ENCODE measurements around the gene KRT4. TPM values are rescaled to one million over a fixed set of nuclear protein-coding genes. Genes with fewer than 3 reads are reported as not detected.
"Not testable (repeated sequence)": the region's sequence is repeated elsewhere in the genome, so short reads cannot be mapped to it uniquely, and the experiment has no call there.

KRT4 gene
- total RNA-seq, 2 experiments from 2014 or later: not detected

DNA sequence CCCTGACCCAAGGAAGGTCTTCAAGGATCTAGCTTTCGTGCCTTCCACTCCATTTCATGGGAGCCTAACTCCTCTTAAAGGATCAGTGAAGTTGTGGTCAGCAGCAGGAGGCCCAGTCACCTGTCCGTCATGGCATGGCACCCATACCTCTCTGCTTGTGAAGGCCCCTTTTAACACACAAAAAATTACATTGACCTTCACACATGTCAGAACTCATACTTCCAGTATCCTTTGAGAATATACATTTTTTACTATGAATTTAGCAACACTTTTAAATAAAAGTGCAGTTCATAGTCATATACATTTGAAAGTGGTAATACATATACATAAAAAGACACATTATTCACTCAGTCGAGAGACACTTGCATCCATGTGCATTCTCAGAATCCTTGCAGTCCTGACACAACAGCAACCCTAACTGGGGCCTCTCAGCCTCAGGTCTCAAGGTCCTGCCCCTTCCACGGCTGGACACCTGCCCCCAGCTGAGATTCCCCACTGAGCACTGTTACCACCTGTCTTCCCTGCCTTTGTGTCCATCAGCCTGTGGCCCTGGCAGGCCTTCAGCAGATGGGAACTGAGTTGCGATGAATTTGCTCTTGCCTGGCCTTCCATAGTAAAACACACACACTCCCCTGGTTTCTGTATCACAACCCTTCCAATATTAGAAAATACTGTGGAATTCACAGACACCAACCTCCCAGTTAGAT is 14.3 kb downstream of the KRT4 start:
- ATAC-seq (no peak), DNase-seq (no peak)
- CTCF ChIA-PET: interaction anchor here (0.7 to 0.8 kb wide), 2 partner anchors 80 to 427 kb away, joined by 3 read pairs; no protein-coding TSS in a partner anchor
- Mint-ChIP-seq H3K4me1 (ENCODE audit: low read depth) (peaks cover 2% of the 10 kb centered on the region), H3K4me3 (no peak overlapping the region), H3K27me3 (ENCODE audit: low read depth) (peaks cover 10% of the 10 kb centered on the region), H3K9me3 (ENCODE audit: insufficient read depth) (no peaks in the 10 kb centered on the region), H3K36me3 (ENCODE audit: low read depth) (no peaks in the 10 kb centered on the region), H3K27ac (no peak overlapping the region)
- POLR2A ChIA-PET: no interaction called here

DNA sequence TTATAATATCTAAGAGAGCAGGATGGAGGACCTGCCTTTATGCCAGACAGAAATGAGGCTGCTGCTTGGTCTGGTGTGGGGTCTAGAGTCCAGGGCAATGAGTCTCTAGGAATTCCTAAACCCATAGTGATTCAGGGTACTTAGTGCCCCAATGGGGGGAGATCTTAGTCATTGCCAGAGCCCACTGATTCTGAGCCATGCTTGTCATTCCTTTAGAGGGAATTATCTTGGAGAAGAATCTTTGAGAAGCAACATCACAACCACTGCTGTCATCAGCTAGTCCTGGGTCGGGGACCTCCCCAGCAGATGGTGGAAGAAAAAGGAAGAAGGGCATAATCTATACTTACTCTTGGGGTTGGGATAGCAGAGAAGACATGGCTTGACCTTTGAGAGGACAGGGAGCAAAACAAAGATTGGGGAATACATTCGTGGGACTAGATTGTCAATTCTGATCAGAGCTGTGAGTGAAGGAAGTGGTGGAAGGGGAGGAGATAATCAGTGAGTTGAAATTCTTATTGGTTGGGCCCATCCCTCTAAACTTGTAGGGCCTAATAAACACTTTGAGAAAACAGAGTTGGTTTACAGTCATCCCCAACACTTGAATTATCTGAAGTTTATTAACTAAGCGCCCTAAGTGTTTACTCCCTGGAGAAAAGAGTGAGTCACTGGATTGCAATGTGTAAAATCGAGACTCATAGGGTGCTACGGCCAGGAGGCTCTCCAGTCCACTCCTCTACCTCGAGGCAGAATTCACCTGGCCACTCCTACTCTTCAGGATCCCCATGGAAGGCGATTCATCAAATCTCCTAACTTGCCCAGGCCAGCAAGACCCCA is 15.0 kb downstream of the KRT4 start:
- H3K36me3 Mint-ChIP-seq (ENCODE audit: low read depth): no peaks in the 10 kb centered on the region
- no peak for DNase-seq
- no peak overlapping the region for H3K27ac Mint-ChIP-seq
- H3K4me3 Mint-ChIP-seq: no peak overlapping the region
- ChIA-PET POLR2A (no interaction called here), CTCF (no interaction called here)
- H3K9me3 Mint-ChIP-seq (ENCODE audit: insufficient read depth): no peaks in the 10 kb centered on the region
- peaks cover 9% of the 10 kb centered on the region for H3K4me1 Mint-ChIP-seq (ENCODE audit: low read depth)
- no peak for ATAC-seq
- peaks cover 10% of the 10 kb centered on the region for H3K27me3 Mint-ChIP-seq (ENCODE audit: low read depth)

DNA sequence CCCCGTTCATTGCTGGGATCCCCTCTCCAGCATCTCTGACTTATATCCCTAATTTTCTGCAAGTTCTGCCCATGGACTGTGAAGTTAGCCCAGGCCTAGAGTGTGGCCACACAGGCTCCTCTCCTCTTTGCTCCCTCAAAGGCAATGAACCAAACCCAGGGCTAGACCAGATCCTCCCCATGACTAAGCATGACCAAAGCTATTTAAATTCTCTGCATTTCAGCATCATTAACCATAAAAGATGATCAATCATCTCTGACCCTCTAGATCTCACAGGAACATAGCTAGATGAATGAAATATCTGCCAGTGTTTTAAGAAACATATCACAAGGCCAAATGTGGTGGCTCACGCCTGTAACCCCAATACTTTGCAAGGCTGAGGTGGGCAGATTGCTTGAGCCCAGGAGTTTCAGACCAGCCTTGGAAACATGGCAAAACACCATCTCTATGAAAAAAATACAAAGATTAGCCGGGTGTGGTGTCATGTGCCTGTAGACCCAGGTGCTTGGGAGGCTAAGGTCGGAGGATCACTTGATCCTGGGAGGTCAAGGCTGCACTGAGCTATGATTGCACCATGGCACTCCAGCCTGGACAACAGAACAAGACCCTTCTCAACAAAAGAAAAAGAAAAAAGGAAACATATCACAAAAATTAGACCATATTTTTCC is 15.8 kb downstream of the KRT4 start:
- peaks cover 11% of the 10 kb centered on the region for H3K4me1 Mint-ChIP-seq (ENCODE audit: low read depth)
- H3K36me3 Mint-ChIP-seq (ENCODE audit: low read depth): no peaks in the 10 kb centered on the region
- H3K4me3 Mint-ChIP-seq: no peak overlapping the region
- H3K27ac Mint-ChIP-seq: no peak overlapping the region
- ATAC-seq (no peak), DNase-seq (no peak)
- ChIA-PET CTCF (interaction anchor here (2.3 kb wide), 1 partner anchor 87 kb away, joined by 8 read pairs; no protein-coding TSS in a partner anchor), POLR2A (no interaction called here)
- no peaks in the 10 kb centered on the region for H3K9me3 Mint-ChIP-seq (ENCODE audit: insufficient read depth)
- H3K27me3 Mint-ChIP-seq (ENCODE audit: low read depth): peaks cover 11% of the 10 kb centered on the region

DNA sequence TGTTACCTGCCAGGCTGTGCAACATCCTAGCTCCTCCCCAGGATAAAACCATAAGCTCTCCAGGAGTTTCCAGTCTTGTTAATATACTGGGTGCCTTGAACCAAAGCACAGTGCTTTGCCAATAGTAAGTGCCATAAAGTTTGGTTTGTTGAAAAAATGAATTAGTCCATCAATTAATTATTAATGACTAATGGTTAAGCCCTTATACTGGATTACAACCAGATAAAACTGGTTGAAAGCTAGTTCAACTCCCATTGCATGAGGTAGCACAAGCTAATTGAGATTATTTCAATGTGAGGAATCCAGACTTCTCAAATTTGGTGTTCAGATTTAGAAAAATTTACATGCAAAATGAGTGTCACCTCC is 16.4 kb downstream of the KRT4 start:
- Mint-ChIP-seq H3K4me3 (no peak overlapping the region), H3K4me1 (ENCODE audit: low read depth) (peaks cover 11% of the 10 kb centered on the region), H3K27ac (no peak overlapping the region), H3K36me3 (ENCODE audit: low read depth) (no peaks in the 10 kb centered on the region), H3K9me3 (ENCODE audit: insufficient read depth) (no peaks in the 10 kb centered on the region), H3K27me3 (ENCODE audit: low read depth) (peaks cover 8% of the 10 kb centered on the region)
- ChIA-PET POLR2A (no interaction called here), CTCF (interaction anchor here (2.3 kb wide), 1 partner anchor 87 kb away, joined by 8 read pairs; no protein-coding TSS in a partner anchor)
- ATAC-seq (no peak), DNase-seq (no peak)

DNA sequence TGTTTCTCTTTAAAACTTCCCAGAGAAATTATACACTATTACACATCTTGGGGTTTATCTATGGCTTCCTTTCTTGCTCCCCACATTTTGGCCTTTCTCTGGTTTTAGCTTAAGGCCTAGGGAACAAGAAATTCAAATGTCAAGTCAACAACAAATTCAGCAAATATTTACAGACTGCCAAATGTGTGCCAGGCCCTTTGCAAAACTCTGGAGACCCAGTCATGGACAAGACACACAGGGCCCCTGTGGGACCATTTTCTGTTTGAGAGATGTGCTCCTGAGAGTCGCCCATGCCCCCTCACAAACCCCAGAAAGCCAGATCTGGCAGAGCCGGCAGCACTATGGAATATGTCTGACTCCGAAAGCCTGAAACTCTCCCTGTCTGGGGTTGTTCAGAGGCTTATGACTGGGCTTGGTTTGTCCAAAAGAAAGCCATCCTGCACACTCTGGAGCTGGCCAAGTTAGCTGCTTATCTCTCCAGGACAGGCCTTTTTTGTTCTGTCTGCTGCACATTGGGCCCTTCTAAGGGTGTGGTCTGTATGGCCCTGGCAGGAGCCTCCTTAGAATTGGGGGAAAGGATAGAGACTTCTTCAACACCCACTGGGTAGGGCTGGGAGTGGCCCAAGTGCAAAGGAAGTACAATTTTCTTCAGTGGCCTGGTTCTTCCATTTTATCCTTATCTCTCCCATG is 16.9 kb downstream of the KRT4 start:
- Mint-ChIP-seq H3K27me3 (ENCODE audit: low read depth) (peaks cover 8% of the 10 kb centered on the region), H3K36me3 (ENCODE audit: low read depth) (no peaks in the 10 kb centered on the region), H3K4me3 (no peak overlapping the region), H3K9me3 (ENCODE audit: insufficient read depth) (no peaks in the 10 kb centered on the region), H3K4me1 (ENCODE audit: low read depth) (peaks cover 11% of the 10 kb centered on the region), H3K27ac (no peak overlapping the region)
- ChIA-PET POLR2A (no interaction called here), CTCF (interaction anchor here (2.3 kb wide), 1 partner anchor 88 kb away, joined by 8 read pairs; no protein-coding TSS in a partner anchor)
- DNase-seq: no peak
- ATAC-seq: no peak

DNA sequence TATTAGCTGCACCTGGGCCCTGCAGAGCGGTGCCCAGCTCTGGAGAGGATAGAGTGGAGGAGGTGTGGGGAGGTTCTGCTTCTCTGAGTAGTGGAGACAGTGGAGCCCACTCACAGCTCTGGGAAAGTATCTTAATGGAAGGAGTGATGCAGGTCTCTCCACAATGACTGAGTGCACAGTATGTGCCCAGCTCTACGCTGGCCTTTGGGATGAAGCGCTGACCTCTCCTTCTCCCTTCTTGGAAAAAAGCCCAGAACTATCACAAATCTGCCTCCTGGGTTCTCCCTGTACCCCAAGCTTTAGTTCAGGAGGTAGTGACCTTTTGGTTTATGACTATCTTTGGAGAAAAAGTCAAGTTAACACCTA is 17.5 kb downstream of the KRT4 start:
- Mint-ChIP-seq H3K4me1 (ENCODE audit: low read depth) (peaks cover 11% of the 10 kb centered on the region), H3K36me3 (ENCODE audit: low read depth) (no peaks in the 10 kb centered on the region), H3K27me3 (ENCODE audit: low read depth) (peaks cover 12% of the 10 kb centered on the region), H3K4me3 (no peak overlapping the region), H3K27ac (no peak overlapping the region), H3K9me3 (ENCODE audit: insufficient read depth) (no peaks in the 10 kb centered on the region)
- DNase-seq (no peak), ATAC-seq (no peak)
- CTCF ChIA-PET: interaction anchor here (2.3 kb wide), 1 partner anchor 88 kb away, joined by 8 read pairs; no protein-coding TSS in a partner anchor
- POLR2A ChIA-PET: no interaction called here

DNA sequence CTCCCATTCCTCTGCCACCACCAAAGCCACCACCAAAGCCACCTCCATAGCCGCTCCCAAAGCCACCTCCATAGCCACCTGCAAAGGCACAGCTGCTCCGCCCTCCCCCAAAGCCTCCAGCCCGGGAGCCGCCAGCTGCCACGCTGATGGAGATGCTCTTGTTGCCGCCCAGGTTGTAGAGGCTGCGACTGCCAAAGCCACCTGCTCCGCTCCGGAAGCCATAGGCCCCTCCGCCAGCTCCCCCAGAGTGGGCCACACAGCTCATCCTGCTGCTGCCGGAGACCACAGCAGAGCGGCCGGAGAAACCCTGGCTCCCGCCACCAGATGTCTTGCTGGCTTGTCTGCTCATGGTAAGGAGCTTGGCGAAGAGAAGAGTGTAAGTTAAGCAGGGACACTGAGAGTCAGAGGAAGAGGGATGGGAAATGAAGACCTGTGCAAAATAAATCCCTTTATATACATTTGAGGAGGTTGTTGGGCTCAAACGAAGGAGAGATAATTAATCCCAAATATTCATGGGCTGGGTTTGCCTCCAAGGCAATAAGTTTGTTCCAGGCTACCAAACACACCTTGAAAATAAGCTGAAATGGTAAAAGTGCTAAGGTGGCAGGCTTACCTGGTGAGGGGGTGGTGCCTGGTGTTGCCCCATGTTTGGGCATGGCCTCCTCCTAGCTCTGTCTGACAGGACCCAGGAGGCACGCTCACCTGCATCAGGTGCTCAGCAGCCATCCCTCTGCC is 18.1 kb downstream of the KRT4 start, which contains the start of gene KRT3:
Gene KRT3, minus strand, starts transcription at position 424 of the 735 bp plus-strand sequence. Its CDS starts 75 bp downstream, at position 349.
- POLR2A ChIA-PET: no interaction called here
- Mint-ChIP-seq H3K9me3 (ENCODE audit: insufficient read depth) (no peaks in the 10 kb centered on the region), H3K27ac (no peak within 1 kb of the TSS), H3K4me3 (no peak within 1 kb of the TSS), H3K4me1 (ENCODE audit: low read depth) (peaks cover 11% of the 10 kb centered on the region), H3K27me3 (ENCODE audit: low read depth) (peaks cover 13% of the 10 kb centered on the region), H3K36me3 (ENCODE audit: low read depth) (no peaks in the 10 kb centered on the region)
- CTCF ChIA-PET: interaction anchor here (2.3 kb wide), 1 partner anchor 89 kb away, joined by 8 read pairs; no protein-coding TSS in a partner anchor
- ATAC-seq (no peak), DNase-seq (no peak)

DNA sequence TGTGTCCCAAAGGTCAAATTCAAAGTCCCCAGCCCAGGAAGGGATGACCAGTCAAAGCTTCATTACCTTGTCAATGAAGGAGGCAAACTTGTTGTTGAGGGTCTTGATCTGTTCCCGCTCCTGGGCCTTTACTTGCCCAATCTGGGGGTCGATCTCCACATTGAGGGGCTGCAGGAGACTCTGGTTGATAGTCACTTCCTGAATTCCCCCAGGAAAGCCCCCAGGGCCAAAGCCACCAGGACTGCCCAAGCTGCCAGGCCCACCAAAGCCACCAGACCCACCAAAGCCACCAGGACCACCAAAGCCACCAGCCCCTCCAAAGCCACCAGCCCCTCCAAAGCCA is 18.6 kb downstream of the KRT4 start:
- POLR2A ChIA-PET; ATAC-seq; CTCF ChIA-PET; H3K4me3 Mint-ChIP-seq; DNase-seq; H3K27ac Mint-ChIP-seq; H3K36me3 Mint-ChIP-seq (ENCODE audit: low read depth); H3K9me3 Mint-ChIP-seq (ENCODE audit: insufficient read depth): not testable (repeated sequence)
- H3K4me1 Mint-ChIP-seq (ENCODE audit: low read depth): peaks cover 15% of the 10 kb centered on the region
- H3K27me3 Mint-ChIP-seq (ENCODE audit: low read depth): peaks cover 19% of the 10 kb centered on the region

- H3K27me3 Mint-ChIP-seq (ENCODE audit: low read depth): peaks cover 25% of the 10 kb centered on the region
- ATAC-seq: no peak
- POLR2A ChIA-PET: interaction anchor here (0.6 kb wide), 1 partner anchor 141 kb away, joined by 5 read pairs; no protein-coding TSS in a partner anchor
Measured at GRCh38 chr12:52794479-52795331, 19.2 kb downstream of the KRT4 start.

DNA sequence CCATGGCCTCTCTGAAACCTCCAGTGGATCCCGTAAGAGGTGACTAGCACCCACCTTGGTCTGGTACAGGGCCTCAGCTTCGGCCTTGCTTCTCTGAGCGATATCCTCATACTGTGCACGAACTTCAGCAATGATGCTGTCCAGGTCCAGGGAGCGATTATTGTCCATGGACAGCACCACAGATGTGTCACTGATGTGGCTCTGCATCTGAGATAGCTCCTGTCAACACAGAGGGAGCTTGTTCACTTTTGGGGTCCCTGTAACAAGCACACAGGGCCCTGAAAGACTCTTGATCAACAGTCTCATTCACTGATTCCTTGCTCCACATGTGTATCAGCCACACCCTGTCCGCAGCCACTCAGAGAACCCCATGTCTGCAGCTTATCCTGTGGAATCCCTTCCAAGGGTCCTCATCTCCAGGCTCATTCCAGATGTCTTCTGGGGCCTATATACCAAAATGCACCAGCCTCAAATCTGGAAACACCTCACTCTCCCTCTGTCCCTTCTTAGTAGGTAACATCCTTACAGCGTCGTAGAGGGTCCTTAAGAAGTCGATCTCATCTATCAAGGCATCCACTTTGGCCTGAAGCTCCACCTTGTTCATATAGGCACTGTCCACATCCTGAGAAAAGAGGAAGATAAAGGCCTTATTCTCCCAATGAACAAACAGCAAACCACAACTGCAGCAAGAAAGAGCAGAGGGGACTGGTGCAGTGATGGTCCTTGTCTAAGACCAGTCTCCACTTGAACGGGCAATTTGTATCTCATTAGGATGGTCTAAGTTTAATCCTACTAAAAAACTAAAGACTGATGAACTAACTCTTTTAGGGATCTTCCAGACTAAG is 21.5 kb downstream of the KRT4 start:
- DNase-seq: no peak
- no peak for ATAC-seq
- no peaks in the 10 kb centered on the region for H3K36me3 Mint-ChIP-seq (ENCODE audit: low read depth)
- H3K9me3 Mint-ChIP-seq (ENCODE audit: insufficient read depth): no peaks in the 10 kb centered on the region
- no peak overlapping the region for H3K4me3 Mint-ChIP-seq
- H3K27ac Mint-ChIP-seq: no peak overlapping the region
- CTCF ChIA-PET: interaction anchor here (1.7 kb wide), 1 partner anchor 78 kb away, joined by 4 read pairs; no protein-coding TSS in a partner anchor
- H3K27me3 Mint-ChIP-seq (ENCODE audit: low read depth): peaks cover 33% of the 10 kb centered on the region
- peaks cover 18% of the 10 kb centered on the region for H3K4me1 Mint-ChIP-seq (ENCODE audit: low read depth)
- POLR2A ChIA-PET: no interaction called here

More at GRCh38 chr12:52794479-52795331, 19.2 kb downstream of the KRT4 start:
- CTCF ChIA-PET: interaction anchor here (1.2 kb wide), 1 partner anchor 13 kb away, joined by 3 read pairs; no protein-coding TSS in a partner anchor
- Mint-ChIP-seq H3K9me3 (ENCODE audit: insufficient read depth) (no peaks in the 10 kb centered on the region), H3K4me1 (ENCODE audit: low read depth) (peaks cover 18% of the 10 kb centered on the region), H3K4me3 (no peak overlapping the region), H3K27ac (no peak overlapping the region), H3K36me3 (ENCODE audit: low read depth) (no peaks in the 10 kb centered on the region)
- no peak for DNase-seq
